Measurements from ENCODE around the gene TMEM161B.

The TMEM161B gene

GRCh38 chr5:88145611-88146467, 122.8 kb downstream of the TMEM161B start:
- H3K27me3 ChIP-seq (replicated peaks): peaks cover 47% of the 10 kb centered on the region

GRCh38 chr5:88145221-88145610, 123.4 kb downstream of the TMEM161B start:
- no peak overlapping the region for H3K4me3 ChIP-seq (ENCODE audit: low read depth, low read length)
- H3K27ac ChIP-seq: no peak overlapping the region
- peaks cover 50% of the 10 kb centered on the region for H3K27me3 ChIP-seq (replicated peaks)
- no peak for TF ChIP-seq CTCF (IDR thresholded peaks at IDR 0.05; ENCODE audit: low read depth, low read length, missing control alignments)
- DNase-seq: no peak
- no peaks in the 10 kb centered on the region for H3K36me3 ChIP-seq (replicated peaks)
- in situ Hi-C loops (cut with HindIII; ENCODE audit: low pct_ligation_motif_present, low sequenced_read_pairs): loop anchor here (10.0 kb wide), 1 partner anchor 540 kb away; no protein-coding TSS in a partner anchor

More at GRCh38 chr5:88145611-88146467, 122.8 kb downstream of the TMEM161B start:
- Histone ChIP-seq H3K4me3 (ENCODE audit: low read depth, low read length) (no peak overlapping the region), H3K27ac (no peak overlapping the region), H3K36me3 (replicated peaks) (no peaks in the 10 kb centered on the region)
- no peak for DNase-seq
- in situ Hi-C loops (cut with HindIII; ENCODE audit: low pct_ligation_motif_present, low sequenced_read_pairs): loop anchor here (10.0 kb wide), 1 partner anchor 539 kb away; no protein-coding TSS in a partner anchor
- no peak for TF ChIP-seq CTCF (IDR thresholded peaks at IDR 0.05; ENCODE audit: low read depth, low read length, missing control alignments)
